Thyroid gland (tissue), 4 donors: ENCODE data around the gene PPP4R4.

Experiments
- POLR2A ChIP-seq, 2 donors: fragments of 450-650 bp; IDR thresholded peaks; one replicate each; pipeline ENCODE4 v1.6.1; 2017; ENCODE audit warnings: antibody characterized with exemption in 2 of 2, mild to moderate bottlenecking in 2 of 2, moderate library complexity in 1 of 2
- TF ChIP-seq, protein P1 (sequence below), 6 experiments: fragments of 200-600 bp in 3 of 6; fragments of 450-650 bp in 3 of 6; sonication (generic) in 3 of 6; IDR thresholded peaks; one replicate each; pipeline ENCODE4 v1.5.1; 2016 to 2019; ENCODE audit warnings: antibody characterized with exemption in 6 of 6, mild to moderate bottlenecking in 2 of 6, inconsistent platforms in 1 of 6, moderate library complexity in 1 of 6

DNA sequence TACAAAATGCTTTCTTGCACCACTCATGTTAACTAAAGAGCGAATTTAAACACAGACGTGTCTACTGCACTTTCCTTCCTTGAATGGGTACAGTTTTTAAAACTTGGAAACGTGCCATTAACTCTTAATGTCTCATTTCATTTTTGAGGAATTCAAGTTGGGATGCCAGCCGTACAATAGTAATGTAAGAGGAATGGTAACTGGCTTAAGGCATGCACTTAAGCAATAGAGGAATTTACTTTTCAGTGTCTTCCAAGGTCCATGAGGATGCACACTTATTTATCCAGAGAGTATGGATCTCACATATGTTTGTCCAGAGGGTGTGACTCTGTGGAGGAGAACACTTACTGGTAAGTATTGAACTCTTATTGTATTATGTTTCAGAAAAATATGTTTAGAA, 52.9 kb downstream of the PPP4R4 start:
- TF ChIP-seq, protein P1, sequence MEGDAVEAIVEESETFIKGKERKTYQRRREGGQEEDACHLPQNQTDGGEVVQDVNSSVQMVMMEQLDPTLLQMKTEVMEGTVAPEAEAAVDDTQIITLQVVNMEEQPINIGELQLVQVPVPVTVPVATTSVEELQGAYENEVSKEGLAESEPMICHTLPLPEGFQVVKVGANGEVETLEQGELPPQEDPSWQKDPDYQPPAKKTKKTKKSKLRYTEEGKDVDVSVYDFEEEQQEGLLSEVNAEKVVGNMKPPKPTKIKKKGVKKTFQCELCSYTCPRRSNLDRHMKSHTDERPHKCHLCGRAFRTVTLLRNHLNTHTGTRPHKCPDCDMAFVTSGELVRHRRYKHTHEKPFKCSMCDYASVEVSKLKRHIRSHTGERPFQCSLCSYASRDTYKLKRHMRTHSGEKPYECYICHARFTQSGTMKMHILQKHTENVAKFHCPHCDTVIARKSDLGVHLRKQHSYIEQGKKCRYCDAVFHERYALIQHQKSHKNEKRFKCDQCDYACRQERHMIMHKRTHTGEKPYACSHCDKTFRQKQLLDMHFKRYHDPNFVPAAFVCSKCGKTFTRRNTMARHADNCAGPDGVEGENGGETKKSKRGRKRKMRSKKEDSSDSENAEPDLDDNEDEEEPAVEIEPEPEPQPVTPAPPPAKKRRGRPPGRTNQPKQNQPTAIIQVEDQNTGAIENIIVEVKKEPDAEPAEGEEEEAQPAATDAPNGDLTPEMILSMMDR (IDR thresholded peaks at IDR 0.05) = no peak
- TF ChIP-seq POLR2A (IDR thresholded peaks at IDR 0.05) = no peak
